Upper lobe of left lung (tissue), 6 donors: Measurements from ENCODE around the gene ZFP3. TPM values are rescaled to one million over a fixed set of nuclear protein-coding genes. Genes with fewer than 3 reads are reported as not detected.
A peak's percentile ranks its signal among the peaks of the same experiment; 100 is the strongest.
"Not testable (repeated sequence)": the region's sequence is repeated elsewhere in the genome, so short reads cannot be mapped to it uniquely, and the experiment has no call there.

ENCODE experiments used
- ATAC-seq, 2 donors: fragments of 200-7000 bp; cut with Tn5 transposase; one replicate each; pipeline ENCODE4 v1.9.1; 2022; ENCODE audit warnings: mild to moderate bottlenecking in 2 of 2, moderate library complexity in 2 of 2; ENCODE audit not compliant: low FRiP score in 2 of 2
- DNase-seq, 2 donors: peaks; one replicate each; pipeline ENCODE4 v3.0.0-alpha.2; 2019 to 2020
- H3K27ac ChIP-seq, 4 donors: fragments of 200-600 bp; sonication (generic); one replicate each; pipeline ENCODE4 v1.5.1; 2016 to 2019
- H3K27me3 ChIP-seq, 4 donors: fragments of 200-600 bp; sonication (generic); one replicate each; pipeline ENCODE4 v1.5.1; 2017 to 2019
- H3K36me3 ChIP-seq, 4 donors: fragments of 200-600 bp; sonication (generic); one replicate each; pipeline ENCODE4 v1.5.1; 2016 to 2019
- H3K4me1 ChIP-seq, 4 donors: fragments of 200-600 bp; sonication (generic); one replicate each; pipeline ENCODE4 v1.5.1; 2018 to 2019
- H3K4me3 ChIP-seq, 4 donors: fragments of 200-600 bp; sonication (generic); one replicate each; pipeline ENCODE4 v1.5.1; 2017 to 2019; ENCODE audit warnings: mild to moderate bottlenecking in 2 of 4, moderate library complexity in 1 of 4
- H3K9me3 ChIP-seq, 4 donors: fragments of 200-600 bp; sonication (generic); one replicate each; pipeline ENCODE4 v1.5.1; 2018 to 2019
- CTCF ChIP-seq, 6 experiments: fragments of 450-650 bp in 4 of 6; fragments of 200-600 bp in 2 of 6; sonication (generic) in 2 of 6; IDR thresholded peaks; one replicate each; pipeline ENCODE4 v1.5.1; 2016 to 2019; ENCODE audit warnings: antibody characterized with exemption in 6 of 6
- EP300 ChIP-seq, 4 donors: sonication (generic); formaldehyde crosslinking; IDR thresholded peaks; one replicate each; pipeline ENCODE4 v1.5.1; 2017; ENCODE audit warnings: antibody characterized with exemption in 4 of 4, control low read depth in 2 of 4
- POLR2A ChIP-seq, 4 donors: fragments of 450-650 bp; IDR thresholded peaks; one replicate each; pipeline ENCODE4 v1.5.1; 2016 to 2017; ENCODE audit warnings: antibody characterized with exemption in 4 of 4, mild to moderate bottlenecking in 2 of 4
- POLR2AphosphoS5 ChIP-seq, 2 donors: sonication (generic); formaldehyde crosslinking; IDR thresholded peaks; one replicate each; pipeline ENCODE4 v1.5.1; 2017; ENCODE audit warnings: antibody characterized with exemption in 2 of 2
- WGBS, 2 donors: methylation state at CpG; one replicate each; pipeline ENCODE4 v1.1.5; 2017 to 2018; 5-methylcytosine and 5-hydroxymethylcytosine counted together
- total RNA-seq, 6 donors: library from RNA; depleted of rRNA in 4 of 6; stranded (reverse); fragments of >200 nt in 4 of 6; gene quantifications; one replicate each; pipeline versions ENCODE4 v1.1.0 to v1.2.1, GENCODE V29; 2016 to 2021
- donor health status: DM: no; HTN: no; CAD: no; lungs with moderate emphysema.
- donor health status: DM: no; HTN: yes; CAD: no; lungs with severe emphysema.

The ZFP3 gene
- total RNA-seq, 6 donors from 2014 or later: 0.89 to 9.7 (median 5.3) TPM

GRCh38 chr17:5122586-5123342 lies 44.5 kb downstream of the ZFP3 start:
- 2 to 6% methylated on average over 33 to 56 of the region's 75 CpGs for WGBS, 2 donors
- ATAC-seq: peak; percentile 49 to 73

GRCh38 chr17:5123343-5124124 lies 45.3 kb downstream of the ZFP3 start:
- no peak overlapping the region for H3K27ac ChIP-seq
- H3K4me1 ChIP-seq: peaks cover 10 to 16% (median 13%) of the 10 kb centered on the region in 4 donors
- DNase-seq (peak in 1 of 2 donors; percentile 80), ATAC-seq (peak in 1 of 2 donors; percentile 66)
- peak overlapping the region in 3 of 4 donors; percentile 34 to 60 (median 54) for H3K4me3 ChIP-seq
- 51 to 84% methylated on average over 9 to 52 of the region's 53 CpGs for WGBS, 2 donors
- H3K36me3 ChIP-seq: no peaks in the 10 kb centered on the region
- no peaks in the 10 kb centered on the region for H3K9me3 ChIP-seq
- TF ChIP-seq EP300 (IDR thresholded peaks at IDR 0.05) (no peak), CTCF (IDR thresholded peaks at IDR 0.05) (no peak), POLR2A (IDR thresholded peaks at IDR 0.05) (no peak), POLR2AphosphoS5 (IDR thresholded peaks at IDR 0.05) (no peak)
- H3K27me3 ChIP-seq: peaks cover 0 to 13% (median 7%) of the 10 kb centered on the region in 4 donors

More at GRCh38 chr17:5122586-5123342, 44.5 kb downstream of the ZFP3 start:
- DNase-seq: peak in 1 of 2 donors; percentile 88
- no peaks in the 10 kb centered on the region for H3K36me3 ChIP-seq
- TF ChIP-seq POLR2A (IDR thresholded peaks at IDR 0.05) (peak in 1 of 4 donors; percentile 15), POLR2AphosphoS5 (IDR thresholded peaks at IDR 0.05) (no peak)
- H3K27ac ChIP-seq: peak overlapping the region in 1 of 4 donors; percentile 63
- no peaks in the 10 kb centered on the region for H3K9me3 ChIP-seq
- peaks cover 10 to 16% (median 13%) of the 10 kb centered on the region in 4 donors for H3K4me1 ChIP-seq
- peaks cover 0 to 13% (median 7%) of the 10 kb centered on the region in 4 donors for H3K27me3 ChIP-seq
- H3K4me3 ChIP-seq: peak overlapping the region; percentile 34 to 60 (median 50)

- not testable (repeated sequence) for H3K9me3 ChIP-seq, H3K36me3 ChIP-seq, DNase-seq, H3K27ac ChIP-seq, H3K4me3 ChIP-seq
- peaks cover 0 to 13% (median 7%) of the 10 kb centered on the region in 4 donors for H3K27me3 ChIP-seq
- H3K4me1 ChIP-seq: peaks cover 10 to 16% (median 13%) of the 10 kb centered on the region in 4 donors
- peak in 1 of 2 donors; percentile 20 for ATAC-seq
- 66 to 75% methylated on average over 3 to 5 of the region's 5 CpGs for WGBS, 2 donors
Measured at GRCh38 chr17:5124125-5124760, 46.0 kb downstream of the ZFP3 start.

- peaks cover 0 to 13% (median 7%) of the 10 kb centered on the region in 4 donors for H3K27me3 ChIP-seq
Measured at GRCh38 chr17:5124896-5125295, 46.6 kb downstream of the ZFP3 start.

GRCh38 chr17:5126719-5127488 lies 48.6 kb downstream of the ZFP3 start:
- Histone ChIP-seq H3K36me3 (no peaks in the 10 kb centered on the region), H3K4me1 (peaks cover 10 to 16% (median 13%) of the 10 kb centered on the region in 4 donors), H3K9me3 (no peaks in the 10 kb centered on the region), H3K27me3 (peaks cover 0 to 13% (median 7%) of the 10 kb centered on the region in 4 donors), H3K27ac (no peak overlapping the region), H3K4me3 (no peak overlapping the region)
- WGBS, 2 donors: 82 to 84% methylated on average over 10 to 17 of the region's 17 CpGs
- ATAC-seq (no peak), DNase-seq (peak in 1 of 2 donors; percentile 46)
- TF ChIP-seq EP300 (IDR thresholded peaks at IDR 0.05) (no peak), POLR2AphosphoS5 (IDR thresholded peaks at IDR 0.05) (no peak), POLR2A (IDR thresholded peaks at IDR 0.05) (no peak), CTCF (IDR thresholded peaks at IDR 0.05) (no peak)

More at GRCh38 chr17:5124896-5125295, 46.6 kb downstream of the ZFP3 start:
- not testable (repeated sequence) for H3K27ac ChIP-seq, H3K9me3 ChIP-seq, H3K36me3 ChIP-seq, H3K4me3 ChIP-seq, ATAC-seq, DNase-seq
- H3K4me1 ChIP-seq: peaks cover 10 to 16% (median 13%) of the 10 kb centered on the region in 4 donors
- 83 to 89% methylated on average over 7 of the region's 7 CpGs for WGBS, 2 donors
